Urinary bladder (tissue), 4 donors: ENCODE data around the gene MAP6. TPM values are rescaled to one million over a fixed set of nuclear protein-coding genes. Genes with fewer than 3 reads are reported as not detected.
"Not testable (repeated sequence)": the region's sequence is repeated elsewhere in the genome, so short reads cannot be mapped to it uniquely, and the experiment has no call there.

ENCODE experiments used
- DNase-seq: peaks from one replicate; pipeline ENCODE4 v3.0.0-alpha.2; 2015; ENCODE audit errors: extremely low spot score
- H3K27ac ChIP-seq: one replicate; pipeline ENCODE4 v1.5.1; 2013; ENCODE audit warnings: low read depth, mild to moderate bottlenecking, moderate library complexity
- H3K36me3 ChIP-seq: one replicate; pipeline ENCODE4 v1.6.1; 2013; ENCODE audit warnings: mild to moderate bottlenecking, moderate library complexity; ENCODE audit not compliant: insufficient read depth
- H3K4me1 ChIP-seq: one replicate; pipeline ENCODE4 v1.6.1; 2013; ENCODE audit warnings: mild to moderate bottlenecking, moderate library complexity; ENCODE audit not compliant: insufficient read depth
- H3K4me3 ChIP-seq: one replicate; pipeline ENCODE4 v1.5.1; 2013; ENCODE audit warnings: low read depth, low read length
- WGBS: extraction: QIAGEN DNeasy Blood & Tissue Kit; methylation state at CpG from one replicate; pipeline ENCODE4 v1.1.7; 2013; 5-methylcytosine and 5-hydroxymethylcytosine counted together
- polyA plus RNA-seq: library from polyadenylated mRNA; stranded (reverse); fragments of 200-250 nt; gene quantifications from one replicate; pipeline ENCODE4 v1.2.3, GENCODE V29; 2013
- total RNA-seq: library from RNA; depleted of rRNA; stranded (reverse); fragments of >200 nt; gene quantifications from one replicate; pipeline ENCODE4 v1.2.3, GENCODE V29; 2014
- donor health status: healthy with polysubstance abuse.
- donor health status: healthy.

The MAP6 gene
- total and polyA plus RNA-seq, 2 donors, result 5.6 to 8.0 TPM

DNA sequence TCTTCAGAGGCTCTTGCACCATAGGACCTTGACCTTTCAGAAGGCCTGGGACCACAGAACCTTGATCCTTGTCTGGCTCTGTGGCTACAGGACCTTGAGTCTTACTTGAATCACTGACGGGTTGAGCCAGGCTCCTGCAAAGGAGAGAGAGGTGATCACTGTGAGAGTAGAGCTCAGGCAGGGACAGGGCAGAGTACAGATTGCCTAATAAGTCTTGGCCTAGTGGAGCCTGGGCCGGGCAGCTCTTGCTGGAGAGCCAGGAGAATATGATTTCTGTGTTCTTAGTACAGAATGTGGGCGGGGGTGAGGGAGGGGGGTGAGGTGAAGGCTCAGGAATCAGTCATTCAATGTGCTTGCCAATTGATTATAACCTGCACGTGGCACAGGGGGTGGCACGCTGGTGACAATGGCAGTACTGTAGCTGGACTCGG, 80.8 kb downstream of the MAP6 start:
- Histone ChIP-seq H3K4me1 (no peaks in the 10 kb centered on the region), H3K4me3 (no peak overlapping the region), H3K27ac (no peak overlapping the region), H3K36me3 (no peaks in the 10 kb centered on the region)
- no peak for DNase-seq
- 96% methylated on average over 6 of the region's 6 CpGs for WGBS

GRCh38 chr11:75586395-75586794, 82.4 kb downstream of the MAP6 start:
- no peak for DNase-seq
- Histone ChIP-seq H3K4me1 (no peaks in the 10 kb centered on the region), H3K36me3 (no peaks in the 10 kb centered on the region), H3K4me3 (no peak overlapping the region), H3K27ac (no peak overlapping the region)
- WGBS, result 95% methylated on average over 3 of the region's 3 CpGs

DNA sequence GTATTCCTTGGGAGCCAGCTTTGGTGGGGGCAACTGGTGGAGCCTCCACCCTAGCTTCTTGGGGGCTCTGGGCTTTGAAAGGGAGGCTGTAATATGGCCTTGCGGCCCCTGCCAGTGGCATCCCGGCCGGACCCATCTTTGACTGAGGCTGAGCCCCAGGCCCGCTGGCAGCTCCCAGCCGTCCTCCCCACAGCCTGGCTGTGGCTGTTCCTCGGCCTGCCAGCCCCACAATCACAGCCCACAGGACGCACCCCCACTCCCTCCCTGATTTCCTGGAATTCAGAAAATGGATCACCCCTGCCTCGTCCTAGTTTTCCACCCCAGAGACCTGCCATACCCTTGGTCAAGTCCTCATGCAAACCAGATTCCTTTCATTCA, 83.6 kb downstream of the MAP6 start:
- no peak overlapping the region for H3K27ac ChIP-seq
- no peak for DNase-seq
- H3K4me1 ChIP-seq, result no peaks in the 10 kb centered on the region
- H3K36me3 ChIP-seq, result no peaks in the 10 kb centered on the region
- H3K4me3 ChIP-seq, result no peak overlapping the region
- 89% methylated on average over 8 of the region's 8 CpGs for WGBS

DNA sequence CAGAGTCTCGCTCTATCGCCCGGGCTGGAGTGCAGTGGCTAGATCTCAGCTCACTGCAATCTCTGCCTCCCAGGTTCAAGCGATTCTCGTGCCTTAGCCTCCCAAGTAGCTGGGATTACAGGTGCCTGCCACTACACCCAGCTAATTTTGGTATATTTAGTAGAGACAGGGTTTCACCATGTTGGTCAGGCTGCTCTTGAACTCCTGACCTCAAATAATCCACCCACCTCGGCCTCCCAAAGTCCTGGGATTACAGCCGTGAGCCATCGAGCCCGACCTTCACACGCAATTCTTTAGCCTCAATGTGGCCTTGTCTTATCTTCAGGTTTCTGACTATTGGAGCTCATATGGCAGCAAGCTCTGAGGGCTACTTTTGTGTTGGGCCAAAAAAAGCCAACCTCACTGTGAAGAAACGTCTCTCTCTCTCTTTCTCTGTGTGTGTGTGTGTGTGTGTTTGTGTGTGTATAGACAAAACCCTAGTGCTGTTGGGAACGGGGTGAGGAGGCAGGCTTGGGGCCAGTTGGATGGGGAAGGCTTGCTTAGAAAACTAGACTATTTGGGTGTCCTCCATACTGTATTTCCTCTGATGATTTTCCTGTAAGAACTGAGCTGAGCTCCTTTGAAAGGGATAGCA, 84.1 kb downstream of the MAP6 start:
- H3K36me3 ChIP-seq, DNase-seq, H3K27ac ChIP-seq, H3K4me1 ChIP-seq, H3K4me3 ChIP-seq: not testable (repeated sequence)
- 82% methylated on average over 12 of the region's 12 CpGs for WGBS

DNA sequence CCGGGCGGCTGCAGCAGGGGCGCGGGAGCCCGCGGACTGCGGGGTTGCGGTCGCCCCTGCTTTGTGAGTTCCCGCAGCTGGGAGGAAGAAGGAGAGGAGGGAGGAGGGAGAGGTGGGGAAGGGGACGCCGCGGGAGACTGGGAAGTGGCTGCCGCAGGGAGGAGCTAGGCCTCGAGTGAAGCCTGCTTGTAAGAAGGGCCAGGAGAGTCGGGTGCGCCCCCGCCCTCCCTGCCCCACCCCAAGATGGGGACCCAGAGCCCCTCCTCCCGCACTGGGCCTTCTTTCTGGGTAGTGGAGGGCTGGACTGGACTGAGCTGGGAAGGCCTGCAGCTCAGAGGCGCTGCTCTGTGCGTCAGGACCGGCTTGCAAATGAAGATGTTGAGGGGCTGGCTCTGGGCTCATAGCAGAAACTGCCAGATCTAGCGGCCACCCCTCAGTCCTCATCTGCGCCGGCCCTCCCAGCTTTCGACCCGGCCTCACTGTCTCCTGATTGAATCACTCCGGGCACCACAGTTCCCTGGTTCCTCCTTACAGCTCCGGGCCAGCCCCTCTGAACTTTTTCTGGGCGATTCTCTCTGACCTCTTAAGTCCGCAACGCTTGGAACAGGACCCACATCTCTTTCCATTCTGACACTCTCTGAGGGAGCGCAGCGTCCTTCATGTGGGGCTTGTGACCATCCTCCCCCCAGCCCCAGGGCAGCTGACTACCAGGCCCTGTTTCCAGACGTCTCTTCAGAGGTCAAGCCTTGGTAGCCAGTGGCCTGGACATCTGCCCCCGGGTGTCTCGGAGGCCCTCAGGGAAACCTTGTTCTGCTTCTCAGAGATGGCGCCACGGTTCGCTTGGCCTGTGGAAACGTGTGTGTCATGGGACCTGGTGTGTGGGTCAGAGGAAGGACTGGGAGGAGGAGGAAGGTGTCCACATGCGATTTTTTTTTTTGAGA, 84.8 kb downstream of the MAP6 start:
- H3K4me1 ChIP-seq, result no peaks in the 10 kb centered on the region
- DNase-seq, result peak; percentile 49
- WGBS, result 18% methylated on average over 42 of the region's 42 CpGs
- H3K27ac ChIP-seq, result peak overlapping the region; percentile 97
- no peaks in the 10 kb centered on the region for H3K36me3 ChIP-seq
- H3K4me3 ChIP-seq, result peak overlapping the region; percentile 67

DNA sequence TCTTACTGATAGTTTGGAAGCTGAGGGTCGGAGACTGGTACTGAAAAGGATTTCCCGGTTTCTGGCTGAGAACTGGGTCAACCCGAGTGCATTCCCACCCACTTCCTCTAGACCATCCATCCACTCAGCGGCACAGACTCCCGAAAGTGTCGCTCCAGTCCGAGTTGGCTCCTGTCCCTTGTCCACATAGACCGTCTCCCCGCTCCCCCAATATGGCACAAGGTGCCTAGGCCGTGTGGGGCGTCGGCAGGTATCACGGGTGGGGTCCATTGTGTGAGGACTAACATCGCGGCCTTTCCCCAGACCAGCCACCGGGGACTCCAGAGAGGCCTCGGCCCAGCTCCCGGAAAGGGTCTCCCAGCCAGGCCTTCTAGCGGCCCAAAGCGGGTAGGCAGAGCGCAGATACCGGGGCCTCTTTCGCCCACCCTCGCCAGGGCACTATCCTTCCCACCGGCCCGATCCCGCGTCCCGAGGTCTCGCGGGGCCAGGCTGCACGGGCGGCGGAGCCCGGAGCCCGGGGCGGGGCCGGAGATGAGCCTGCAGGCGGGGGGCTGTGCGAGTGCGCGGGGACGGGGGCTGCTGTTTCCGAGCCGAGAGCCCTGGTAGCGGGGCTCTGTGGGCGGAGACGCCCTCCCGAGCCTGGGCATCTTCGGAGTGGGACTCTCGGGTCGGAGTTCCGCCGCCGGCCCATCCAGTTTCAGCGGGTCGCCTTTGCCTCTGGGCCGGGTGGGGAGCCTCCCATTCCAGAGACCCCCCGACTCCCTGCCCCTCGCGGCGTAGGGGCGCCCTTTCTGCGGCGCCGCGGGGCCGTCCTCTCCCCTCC, 85.7 kb downstream of the MAP6 start:
- peak; percentile 60 for DNase-seq

GRCh38 chr11:75582506-75582894, 86.3 kb downstream of the MAP6 start:
- Histone ChIP-seq H3K4me3 (no peak overlapping the region), H3K36me3 (no peaks in the 10 kb centered on the region), H3K4me1 (no peaks in the 10 kb centered on the region), H3K27ac (no peak overlapping the region)
- DNase-seq, result no peak
- WGBS, result 34% methylated on average over 4 of the region's 4 CpGs

More for the DNA sequence above, 85.7 kb downstream of the MAP6 start:
- peak overlapping the region; percentile 67 for H3K4me3 ChIP-seq
- H3K36me3 ChIP-seq, result no peaks in the 10 kb centered on the region
- H3K4me1 ChIP-seq, result no peaks in the 10 kb centered on the region
- peak overlapping the region; percentile 97 for H3K27ac ChIP-seq
- WGBS, result under 1% methylated on average over 68 of the region's 68 CpGs

DNA sequence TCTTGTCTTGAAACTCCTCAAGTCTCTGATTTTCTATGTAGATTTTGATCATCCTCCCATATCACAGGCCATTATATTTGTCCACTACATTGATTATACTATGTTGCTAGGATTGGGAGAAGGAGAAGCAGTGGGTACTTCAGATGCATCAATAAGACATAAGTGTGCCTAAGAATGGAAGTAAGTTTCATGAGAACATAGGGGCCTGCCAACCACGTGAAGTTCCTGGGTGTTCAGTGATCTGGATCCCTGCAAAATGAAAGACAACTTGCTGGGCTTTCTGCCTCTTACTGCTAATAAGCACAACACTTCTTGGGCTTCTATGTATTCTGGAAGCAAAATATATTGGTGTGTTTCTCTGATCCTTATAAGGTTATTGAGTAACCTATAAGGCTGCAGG, 89.0 kb downstream of the MAP6 start:
- DNase-seq, result no peak
- Histone ChIP-seq H3K27ac (no peak overlapping the region), H3K36me3 (no peaks in the 10 kb centered on the region), H3K4me1 (no peaks in the 10 kb centered on the region), H3K4me3 (no peak overlapping the region)
- WGBS, result 81% methylated on average over 1 of the region's 1 CpG

GRCh38 chr11:75578977-75579376, 89.9 kb downstream of the MAP6 start:
- H3K27ac ChIP-seq, result no peak overlapping the region
- 10% methylated on average over 1 of the region's 1 CpG for WGBS

DNA sequence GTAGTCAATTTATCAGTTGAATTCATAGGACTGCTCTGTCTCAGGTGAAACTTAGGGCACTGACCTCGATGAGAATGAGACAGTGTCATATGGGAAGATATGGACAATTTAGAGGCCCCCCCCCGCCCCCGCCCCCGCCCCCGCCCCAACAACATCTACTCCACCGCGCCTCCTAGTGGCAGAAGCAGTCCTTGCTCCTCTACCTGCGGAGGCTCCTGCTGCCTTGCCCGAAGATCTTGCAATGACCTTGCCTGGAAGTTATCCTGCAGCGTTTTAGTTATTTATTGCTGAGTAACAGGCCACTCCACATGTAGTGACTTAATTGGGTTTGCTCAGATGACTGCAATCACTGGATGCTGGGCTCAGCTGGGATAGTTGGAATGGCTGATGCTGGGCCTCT, 91.6 kb downstream of the MAP6 start:
- no peaks in the 10 kb centered on the region for H3K4me1 ChIP-seq
- no peak overlapping the region for H3K4me3 ChIP-seq
- 16% methylated on average over 10 of the region's 10 CpGs for WGBS
- DNase-seq, result no peak
- no peak overlapping the region for H3K27ac ChIP-seq
- no peaks in the 10 kb centered on the region for H3K36me3 ChIP-seq

More at GRCh38 chr11:75578977-75579376, 89.9 kb downstream of the MAP6 start:
- no peak for DNase-seq
- Histone ChIP-seq H3K4me1 (no peaks in the 10 kb centered on the region), H3K36me3 (no peaks in the 10 kb centered on the region), H3K4me3 (no peak overlapping the region)

DNA sequence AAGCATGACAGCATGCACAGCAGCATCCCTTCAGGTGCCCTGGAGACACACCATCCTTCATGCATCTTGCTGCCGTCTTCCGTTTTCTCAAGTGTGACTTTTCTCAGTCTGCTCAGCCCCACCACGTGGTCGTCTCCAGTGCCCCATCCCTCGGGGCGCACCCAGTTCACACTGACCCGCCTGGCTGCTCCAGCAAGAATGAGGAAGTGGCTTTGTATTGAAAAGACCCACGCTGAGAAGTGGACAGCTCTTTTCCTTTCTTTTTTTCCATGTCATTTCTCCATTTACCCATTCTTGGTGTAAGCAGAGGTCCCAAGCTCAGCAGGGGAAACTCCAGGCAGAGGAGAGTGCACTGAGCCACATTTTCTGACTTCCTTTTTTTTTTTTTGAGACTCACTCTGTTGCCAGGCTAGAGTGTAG, 92.3 kb downstream of the MAP6 start:
- Histone ChIP-seq H3K36me3 (peaks cover 3% of the 10 kb centered on the region), H3K27ac (no peak overlapping the region), H3K4me3 (no peak overlapping the region), H3K4me1 (no peaks in the 10 kb centered on the region)
- WGBS, result 26% methylated on average over 8 of the region's 8 CpGs
- no peak for DNase-seq

GRCh38 chr11:75576017-75576416, 92.8 kb downstream of the MAP6 start:
- DNase-seq, result no peak
- Histone ChIP-seq H3K4me3 (no peak overlapping the region), H3K4me1 (no peaks in the 10 kb centered on the region), H3K36me3 (peaks cover 4% of the 10 kb centered on the region), H3K27ac (no peak overlapping the region)
- WGBS, result 78% methylated on average over 6 of the region's 6 CpGs

GRCh38 chr11:75574698-75575602, 93.9 kb downstream of the MAP6 start:
- H3K36me3 ChIP-seq, result peaks cover 7% of the 10 kb centered on the region
- DNase-seq, result no peak
- H3K4me3 ChIP-seq, result no peak overlapping the region
- no peak overlapping the region for H3K27ac ChIP-seq
- 62% methylated on average over 12 of the region's 12 CpGs for WGBS
- H3K4me1 ChIP-seq, result no peaks in the 10 kb centered on the region
